GM12878 (cell line): ENCODE results near the gene C2orf68. TPM values are rescaled to one million over a fixed set of nuclear protein-coding genes. Genes with fewer than 3 reads are reported as not detected.
A peak's percentile ranks its signal among the peaks of the same experiment; 100 is the strongest.

Experiments used
- ATAC-seq: fragments of 200-7000 bp; cut with Tn5 transposase; 3 replicates; pipeline ENCODE4 v1.9.1; 2020; ENCODE audit warnings: mild to moderate bottlenecking, moderate library complexity
- BruUV-seq: library from RNA; stranded (reverse); fragments of 400-500 nt; replicated peaks from 2 replicates; lab custom pipeline; 2021; lab: Mats Ljungman, UMichigan
- CTCF ChIA-PET: fragments of 300-600 bp; sonication (Branson Sonifier 250); formaldehyde crosslinking; extraction: SDS; loops from one replicate; lab custom pipeline; 2021; ENCODE audit warnings: inconsistent platforms; lab: Yijun Ruan, JAX
- POLR2A ChIA-PET: fragments of 350-600 bp; formaldehyde crosslinking; extraction: SDS; loops from one replicate; lab custom pipeline; 2021; ENCODE audit warnings: inconsistent platforms; lab: Charles Lee
- RAD21 ChIA-PET: fragments of 300-600 bp; sonication (Branson Sonifier 250); formaldehyde crosslinking; loops from one replicate; lab custom pipeline; 2023; ENCODE audit warnings: antibody characterized with exemption; ENCODE audit not compliant: unreplicated experiment; lab: Charles Lee
- SMC1A ChIA-PET: fragments of 300-600 bp; sonication (Branson Sonifier 250); formaldehyde crosslinking; loops from one replicate; lab custom pipeline; 2023; ENCODE audit not compliant: unreplicated experiment, uncharacterized antibody; lab: Charles Lee
- DNase-seq: peaks from one replicate; pipeline ENCODE4 v3.0.0-alpha.2; 2011; ENCODE audit warnings: low read depth, low spot score
- FAIRE-seq: peaks from 3 replicates; lab custom pipeline; 2011; peaks lifted over from hg19 to GRCh38; lab: Jason Lieb, UNC
- H2AFZ ChIP-seq: 2 replicates; pipeline ENCODE4 v1.6.0; 2011; ENCODE audit warnings: low read depth, low read length, control low read depth; ENCODE audit not compliant: control insufficient read depth
- H3K27ac ChIP-seq: 2 replicates; pipeline ENCODE4 v1.5.1; 2011; ENCODE audit warnings: control low read depth; ENCODE audit not compliant: control insufficient read depth, insufficient read depth
- H3K27me3 ChIP-seq, 2 experiments: replicated peaks in 1 of 2; 2 replicates each; pipeline versions ENCODE4 v1.6.0 to v1.6.1; 2011; ENCODE audit warnings: low read length in 1 of 2; ENCODE audit not compliant: control insufficient read depth in 2 of 2, insufficient read depth in 2 of 2
- H3K36me3 ChIP-seq, 2 experiments: 2 replicates each; pipeline ENCODE4 v1.5.1; 2011; ENCODE audit warnings: low read length in 1 of 2; ENCODE audit not compliant: control insufficient read depth in 2 of 2, insufficient read depth in 2 of 2
- H3K4me1 ChIP-seq: 2 replicates; pipeline ENCODE4 v1.6.1; 2011; ENCODE audit warnings: mild to moderate bottlenecking, low read length, moderate library complexity, mixed read lengths; ENCODE audit not compliant: control insufficient read depth, insufficient read depth
- H3K4me2 ChIP-seq: 2 replicates; pipeline ENCODE4 v1.6.0; 2011; ENCODE audit warnings: control low read depth; ENCODE audit not compliant: control insufficient read depth, insufficient read depth
- H3K4me3 ChIP-seq: fragments of 200-600 bp; sonication (generic); 2 replicates; pipeline ENCODE4 v1.5.1; 2016
- H3K79me2 ChIP-seq: 2 replicates; pipeline ENCODE4 v1.6.0; 2011; ENCODE audit warnings: low read length; ENCODE audit not compliant: control insufficient read depth, insufficient read depth
- H3K9ac ChIP-seq: 2 replicates; pipeline ENCODE4 v1.8.0; 2011; ENCODE audit warnings: low read length, control low read depth, mixed read lengths; ENCODE audit not compliant: control insufficient read depth, insufficient read depth
- H3K9me3 ChIP-seq: replicated peaks from 3 replicates; pipeline ENCODE4 v1.5.1; 2011; ENCODE audit warnings: mild to moderate bottlenecking, low read length; ENCODE audit not compliant: control insufficient read depth, insufficient read depth
- H4K20me1 ChIP-seq: 2 replicates; pipeline ENCODE4 v1.6.0; 2011; ENCODE audit not compliant: control insufficient read depth, insufficient read depth
- BCL3 ChIP-seq: IDR thresholded peaks from 2 replicates; pipeline ENCODE4 v1.6.1; 2011; ENCODE audit warnings: borderline replicate concordance, low read depth, mild to moderate bottlenecking, moderate library complexity, low read length; ENCODE audit not compliant: insufficient read depth, poor library complexity, severe bottlenecking
- BRCA1 ChIP-seq: IDR thresholded peaks from 2 replicates; pipeline ENCODE4 v1.6.1; 2011; ENCODE audit warnings: low read depth, low read length, improper control_type of control experiment
- CREB1 ChIP-seq: IDR thresholded peaks from 2 replicates; pipeline ENCODE4 v1.6.1; 2012; ENCODE audit warnings: low read depth, mild to moderate bottlenecking, inconsistent platforms
- GATAD2B ChIP-seq: fragments of 450-650 bp; conservative IDR thresholded peaks from 2 replicates; pipeline ENCODE4 v1.6.1; 2017; ENCODE audit warnings: low read depth, mild to moderate bottlenecking, moderate library complexity
- KLF5 ChIP-seq: fragments of 450-650 bp; IDR thresholded peaks from 2 replicates; pipeline ENCODE4 v1.6.1; 2014; ENCODE audit warnings: mild to moderate bottlenecking; ENCODE audit not compliant: partially characterized antibody
- NR2C2 ChIP-seq: IDR thresholded peaks from 2 replicates; pipeline ENCODE4 v1.6.1; 2011; ENCODE audit warnings: borderline replicate concordance, low read depth; ENCODE audit not compliant: control insufficient read depth, insufficient read length
- POLR2A ChIP-seq: IDR thresholded peaks from 2 replicates; pipeline ENCODE4 v1.6.1; 2011; ENCODE audit warnings: low read depth, mild to moderate bottlenecking, low read length
- POLR2AphosphoS5 ChIP-seq: IDR thresholded peaks from 2 replicates; pipeline ENCODE4 v1.6.1; 2011; ENCODE audit warnings: mild to moderate bottlenecking, low read length, inconsistent platforms
- RAD51 ChIP-seq: fragments of 450-650 bp; IDR thresholded peaks from 2 replicates; pipeline ENCODE4 v1.6.1; 2016; ENCODE audit warnings: moderate library complexity, mild to moderate bottlenecking, inconsistent platforms
- RFX5 ChIP-seq: IDR thresholded peaks from 2 replicates; pipeline ENCODE4 v1.6.1; 2011; ENCODE audit warnings: low read depth, low read length, improper control_type of control experiment
- RUNX3 ChIP-seq: IDR thresholded peaks from 2 replicates; pipeline ENCODE4 v1.6.1; 2012; ENCODE audit warnings: low read length, inconsistent platforms
- SREBF1 ChIP-seq: IDR thresholded peaks from 2 replicates; pipeline ENCODE4 v1.6.1; 2012; ENCODE audit warnings: mild to moderate bottlenecking, low read length
- TAF1 ChIP-seq: IDR thresholded peaks from 2 replicates; pipeline ENCODE4 v1.6.1; 2011; ENCODE audit warnings: mild to moderate bottlenecking, low read depth, low read length, borderline replicate concordance
- TCF12 ChIP-seq: IDR thresholded peaks from 2 replicates; pipeline ENCODE4 v1.6.1; 2011; ENCODE audit warnings: low read depth, mild to moderate bottlenecking, low read length
- ZBED1 ChIP-seq: IDR thresholded peaks from 2 replicates; pipeline ENCODE4 v1.6.1; 2016; ENCODE audit warnings: borderline replicate concordance
- ZBTB11 ChIP-seq: fragments of 450-650 bp; formaldehyde crosslinking; IDR thresholded peaks from 2 replicates; pipeline ENCODE4 v1.5.0; 2022; ENCODE audit warnings: mild to moderate bottlenecking, missing genetic modification characterization
- ZNF24 ChIP-seq: fragments of 450-650 bp; IDR thresholded peaks from 2 replicates; pipeline ENCODE4 v1.6.1; 2017; ENCODE audit warnings: antibody characterized with exemption, mild to moderate bottlenecking
- ZZZ3 ChIP-seq: IDR thresholded peaks from 2 replicates; pipeline ENCODE4 v1.6.1; 2011; ENCODE audit warnings: low read depth; ENCODE audit not compliant: control insufficient read depth, insufficient read length
- WGBS: methylation state at CpG from one replicate; pipeline ENCODE4 v1.1.6; 2016; ENCODE audit warnings: low lambda C conversion rate; ENCODE audit not compliant: insufficient replicate concordance, insufficient coverage; ENCODE audit errors: missing lambda C conversion rate; 5-methylcytosine and 5-hydroxymethylcytosine counted together
- in situ Hi-C: fragments of 300-500 bp; cut with MboI; formaldehyde crosslinking; loops from 9 replicates; pipeline ENCODE4 v1.14.3; 2018; ENCODE audit warnings: mixed read lengths
- intact Hi-C: fragments of 100-400 bp; cut with micrococcal nuclease; formaldehyde crosslinking; loops from one replicate; pipeline ENCODE4 v1.14.2; 2022; ENCODE audit not compliant: unreplicated experiment
- polyA plus RNA-seq, 11 experiments: library from polyadenylated mRNA; depleted of rRNA in 4 of 11; unstranded in 6 of 11; stranded (reverse) in 5 of 11; fragments of >200 nt; fragmentation: Nextera tagmentation in 4 of 11; fragmentation: Illumina TruSeq in 1 of 11; extraction: Ambion mirVana in 4 of 11; extraction: Trizol in 1 of 11; gene quantifications; 1 replicate in 1 of 11; 2 replicates in 10 of 11; pipeline versions ENCODE4 v1.2.1 to v1.2.3, GENCODE V29; 2011 to 2016; ENCODE audit warnings: inconsistent platforms in 2 of 11, missing spikeins in 2 of 11, low read depth in 1 of 11
- total RNA-seq, 4 experiments: library from RNA; depleted of rRNA in 3 of 4; stranded (reverse); fragments of >200 nt in 3 of 4; fragmentation: Illumina TruSeq in 1 of 4; extraction: Trizol in 1 of 4; gene quantifications; 2 replicates each; pipeline versions ENCODE4 v1.2.1 to v1.2.3, GENCODE V29; 2013 to 2021
- TF ChIP-seq, protein P1 (sequence below): fragments of 450-650 bp; IDR thresholded peaks from 2 replicates; pipeline ENCODE4 v1.6.1; 2016; ENCODE audit warnings: mild to moderate bottlenecking

The C2orf68 gene
- total and polyA plus RNA-seq, 10 of the 15 experiments (the other 5 are each of a cell fraction or from before 2014, with no cell fraction given), result 12.7 to 56.1 (median 28.4) TPM

DNA sequence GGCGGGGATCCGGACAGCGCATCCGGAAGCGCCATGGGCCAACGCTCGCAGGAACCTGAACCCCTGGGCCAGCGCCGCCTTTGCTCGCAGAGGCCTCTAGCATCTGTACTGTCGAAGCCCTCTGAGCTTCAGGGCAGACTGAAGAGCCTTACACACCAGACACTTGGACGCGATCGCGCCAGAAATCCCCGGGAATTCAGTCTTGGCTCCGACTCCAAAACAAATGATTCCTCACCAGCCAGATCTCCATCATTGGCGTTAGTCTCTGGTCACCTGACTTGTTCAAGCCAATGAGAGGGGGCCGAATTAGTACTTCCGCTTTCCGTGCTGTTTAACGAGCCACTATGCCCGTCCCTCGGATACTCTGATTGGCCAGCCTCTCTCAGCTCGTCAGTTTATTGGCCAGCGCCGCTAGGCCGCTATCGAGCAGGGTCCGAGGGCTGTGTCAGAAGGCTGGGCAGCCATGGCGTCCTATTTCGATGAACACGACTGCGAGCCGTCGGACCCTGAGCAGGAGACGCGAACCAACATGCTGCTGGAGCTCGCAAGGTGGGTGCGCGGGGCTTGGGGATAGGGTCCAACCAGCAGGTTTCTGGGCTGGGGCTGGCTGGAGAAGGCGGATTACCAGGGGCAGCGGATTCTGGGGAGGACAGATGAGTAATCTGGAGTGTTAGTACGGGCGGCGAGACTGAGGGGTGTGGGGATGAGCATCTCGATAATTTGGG is 16.4 kb downstream of the C2orf68 start, which contains the start of gene RNF181:
TSS of gene RNF181 (plus strand) at position 445 of the 725 bp plus-strand sequence. CDS start at position 464, 19 bp downstream.
- peak within 1 kb of the TSS; percentile 82 for H2AFZ ChIP-seq
- under 1% methylated on average over 47 of the region's 47 CpGs for WGBS
- POLR2A ChIA-PET, result interaction anchor here (0.6 to 3.8 kb wide), 18 partner anchors 8 to 241 kb away, joined by 3 to 57 read pairs (median 4); partner anchors contain the start of genes C2orf68, ELMOD3, GGCX and MAT2A
- no peak for TF ChIP-seq RUNX3
- TF ChIP-seq ZNF24, result no peak
- no peak for TF ChIP-seq ZZZ3
- TF ChIP-seq POLR2AphosphoS5, result peak; percentile 94
- TF ChIP-seq TAF1, result peak; percentile 77; the same call in 1 of the 2 replicates
- TF ChIP-seq POLR2A, result peak; percentile 97
- peak; percentile 87 for TF ChIP-seq RFX5
- TF ChIP-seq BCL3, result no peak
- no peak for TF ChIP-seq ZBTB11 (CRISPR knock-in tag)
- TF ChIP-seq KLF5, result no peak
- no peak for TF ChIP-seq BRCA1
- TF ChIP-seq CREB1, result peak; percentile 81
- peak; percentile 95 for TF ChIP-seq RAD51
- TF ChIP-seq NR2C2, result no peak
- TF ChIP-seq, protein P1, sequence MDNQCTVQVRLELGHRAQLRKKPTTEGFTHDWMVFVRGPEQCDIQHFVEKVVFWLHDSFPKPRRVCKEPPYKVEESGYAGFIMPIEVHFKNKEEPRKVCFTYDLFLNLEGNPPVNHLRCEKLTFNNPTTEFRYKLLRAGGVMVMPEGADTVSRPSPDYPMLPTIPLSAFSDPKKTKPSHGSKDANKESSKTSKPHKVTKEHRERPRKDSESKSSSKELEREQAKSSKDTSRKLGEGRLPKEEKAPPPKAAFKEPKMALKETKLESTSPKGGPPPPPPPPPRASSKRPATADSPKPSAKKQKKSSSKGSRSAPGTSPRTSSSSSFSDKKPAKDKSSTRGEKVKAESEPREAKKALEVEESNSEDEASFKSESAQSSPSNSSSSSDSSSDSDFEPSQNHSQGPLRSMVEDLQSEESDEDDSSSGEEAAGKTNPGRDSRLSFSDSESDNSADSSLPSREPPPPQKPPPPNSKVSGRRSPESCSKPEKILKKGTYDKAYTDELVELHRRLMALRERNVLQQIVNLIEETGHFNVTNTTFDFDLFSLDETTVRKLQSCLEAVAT, result peak; percentile 71; the same call in 1 of the 2 replicates
- TF ChIP-seq ZBED1, result no peak
- no peak for TF ChIP-seq TCF12
- TF ChIP-seq SREBF1, result no peak
- TF ChIP-seq GATAD2B, result no peak; the same call in none of the 2 replicates

More for the DNA sequence above, 16.4 kb downstream of the C2orf68 start, which contains the start of gene RNF181:
- Histone ChIP-seq H3K9ac (peak within 1 kb of the TSS; percentile 95), H4K20me1 (no peaks in the 10 kb centered on the region), H3K9me3 (no peaks in the 10 kb centered on the region), H3K79me2 (peaks cover 28% of the 10 kb centered on the region), H3K27ac (peak within 1 kb of the TSS; percentile 89), H3K27me3 (no peaks in the 10 kb centered on the region), H3K4me2 (peak within 1 kb of the TSS; percentile 86), H3K4me3 (peak within 1 kb of the TSS; percentile 97), H3K36me3 (peaks cover 0 to 14% of the 10 kb centered on the region in 2 experiments; a peak in 3 of 4 replicates), H3K4me1 (peaks cover 9% of the 10 kb centered on the region)
- CTCF ChIA-PET, result interaction anchor here (0.6 to 1.7 kb wide), 10 partner anchors 8 to 599 kb away, joined by 3 to 7 read pairs (median 5); no protein-coding TSS in a partner anchor
- SMC1A ChIA-PET, result interaction anchor here (0.7 to 3.2 kb wide), 13 partner anchors 9 to 192 kb away, joined by 3 to 20 read pairs (median 4); partner anchors contain the start of genes C2orf68, GGCX, MAT2A and SH2D6
- ATAC-seq, result peak; percentile 100
- in situ Hi-C loops (no loop called here), intact Hi-C loops (no loop called here)
- DNase-seq, result peak; percentile 94
- peak; percentile 99 for FAIRE-seq
- BruUV-seq, result no TSS peak
- RAD21 ChIA-PET, result interaction anchor here (0.6 to 2.2 kb wide), 10 partner anchors 10 to 268 kb away, joined by 3 to 9 read pairs (median 6); partner anchors contain the start of genes MAT2A, SH2D6, TGOLN2 and VAMP8
